Transverse colon (tissue), 3 donors: ENCODE results near the gene ATP2B3.

Experiments
- POLR2A ChIP-seq: fragments of 450-650 bp; IDR thresholded peaks from one replicate; pipeline ENCODE4 v1.6.1; 2016; ENCODE audit warnings: antibody characterized with exemption, mild to moderate bottlenecking, moderate library complexity
- TF ChIP-seq, protein P1 (sequence below), 5 experiments: fragments of 200-600 bp in 3 of 5; fragments of 450-650 bp in 2 of 5; sonication (generic) in 3 of 5; IDR thresholded peaks; 1 replicate in 2 of 5; 2 replicates in 3 of 5; pipeline ENCODE4 v1.5.1; 2016 to 2017; ENCODE audit warnings: antibody characterized with exemption in 5 of 5, inconsistent platforms in 3 of 5, mild to moderate bottlenecking in 2 of 5, moderate library complexity in 1 of 5

DNA sequence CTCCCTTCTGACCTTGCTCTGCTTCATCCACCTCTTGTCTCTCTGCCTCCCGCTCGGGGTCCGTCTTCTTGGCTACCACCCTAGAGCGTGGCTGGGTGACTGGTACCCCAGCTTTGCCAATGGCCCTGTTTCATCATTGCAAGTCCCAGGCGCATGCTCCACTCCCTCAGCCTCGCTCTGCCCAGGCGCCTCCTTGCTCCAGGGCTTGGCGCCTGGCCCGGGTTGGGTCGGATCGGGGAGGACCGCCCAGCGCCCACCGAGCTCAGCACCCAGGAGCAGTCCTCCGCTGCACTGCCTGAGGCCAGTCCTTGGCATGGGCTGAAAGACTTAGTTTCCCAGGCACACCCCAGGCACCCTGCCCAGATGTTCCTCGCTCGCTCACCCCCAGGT, 22.1 kb upstream of the ATP2B3 start:
- TF ChIP-seq, protein P1, sequence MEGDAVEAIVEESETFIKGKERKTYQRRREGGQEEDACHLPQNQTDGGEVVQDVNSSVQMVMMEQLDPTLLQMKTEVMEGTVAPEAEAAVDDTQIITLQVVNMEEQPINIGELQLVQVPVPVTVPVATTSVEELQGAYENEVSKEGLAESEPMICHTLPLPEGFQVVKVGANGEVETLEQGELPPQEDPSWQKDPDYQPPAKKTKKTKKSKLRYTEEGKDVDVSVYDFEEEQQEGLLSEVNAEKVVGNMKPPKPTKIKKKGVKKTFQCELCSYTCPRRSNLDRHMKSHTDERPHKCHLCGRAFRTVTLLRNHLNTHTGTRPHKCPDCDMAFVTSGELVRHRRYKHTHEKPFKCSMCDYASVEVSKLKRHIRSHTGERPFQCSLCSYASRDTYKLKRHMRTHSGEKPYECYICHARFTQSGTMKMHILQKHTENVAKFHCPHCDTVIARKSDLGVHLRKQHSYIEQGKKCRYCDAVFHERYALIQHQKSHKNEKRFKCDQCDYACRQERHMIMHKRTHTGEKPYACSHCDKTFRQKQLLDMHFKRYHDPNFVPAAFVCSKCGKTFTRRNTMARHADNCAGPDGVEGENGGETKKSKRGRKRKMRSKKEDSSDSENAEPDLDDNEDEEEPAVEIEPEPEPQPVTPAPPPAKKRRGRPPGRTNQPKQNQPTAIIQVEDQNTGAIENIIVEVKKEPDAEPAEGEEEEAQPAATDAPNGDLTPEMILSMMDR (IDR thresholded peaks at IDR 0.05): no peak
- no peak for TF ChIP-seq POLR2A
